NCI-H128 (cell line): Measurements from ENCODE around the gene SARDH.
"Not testable (repeated sequence)": the region's sequence is repeated elsewhere in the genome, so short reads cannot be mapped to it uniquely, and the experiment has no call there.

ENCODE experiments used
- DNase-seq: peaks from one replicate; lab custom pipeline; 2025; ENCODE audit not compliant: unreplicated experiment; lab: John Stamatoyannopoulos, UW

The SARDH gene

GRCh38 chr9:133777068-133777791 lies 39.1 kb upstream of the SARDH start:
- DNase-seq: no peak

GRCh38 chr9:133775951-133776905 lies 38.1 kb upstream of the SARDH start:
- no peak for DNase-seq

- no peak for DNase-seq
Measured at GRCh38 chr9:133775291-133775690, 37.1 kb upstream of the SARDH start.

- DNase-seq: no peak
Measured at GRCh38 chr9:133774799-133775198, 36.6 kb upstream of the SARDH start.

- no peak for DNase-seq
Measured at GRCh38 chr9:133773889-133774655, 35.9 kb upstream of the SARDH start.

GRCh38 chr9:133772581-133772980 lies 34.4 kb upstream of the SARDH start:
- DNase-seq: no peak

GRCh38 chr9:133771486-133772482 lies 33.6 kb upstream of the SARDH start:
- no peak for DNase-seq

- DNase-seq: no peak
Measured at GRCh38 chr9:133770076-133770777, 32.1 kb upstream of the SARDH start.

GRCh38 chr9:133769511-133770075 lies 31.4 kb upstream of the SARDH start:
- no peak for DNase-seq

- DNase-seq: no peak
Measured at GRCh38 chr9:133768859-133769510, 30.8 kb upstream of the SARDH start.

GRCh38 chr9:133768371-133768858 lies 30.3 kb upstream of the SARDH start:
- DNase-seq: no peak

GRCh38 chr9:133767625-133768024 lies 29.5 kb upstream of the SARDH start:
- no peak for DNase-seq

GRCh38 chr9:133767008-133767407 lies 28.9 kb upstream of the SARDH start:
- no peak for DNase-seq

GRCh38 chr9:133766234-133766633 lies 28.1 kb upstream of the SARDH start:
- not testable (repeated sequence) for DNase-seq

GRCh38 chr9:133763272-133764183 lies 25.4 kb upstream of the SARDH start:
- DNase-seq: no peak

- DNase-seq: no peak
Measured at GRCh38 chr9:133762488-133763271, 24.5 kb upstream of the SARDH start.
